Mesendoderm (in vitro differentiated cells): ENCODE data around the gene HOMER2.

Experiments used
- DNase-seq: peaks from one replicate; pipeline ENCODE4 v3.0.0; 2013
- H2AK5ac ChIP-seq: 2 replicates; pipeline ENCODE4 v1.6.1; 2013; ENCODE audit warnings: low read length, inconsistent platforms
- H2BK120ac ChIP-seq: 2 replicates; pipeline ENCODE4 v1.6.1; 2013; ENCODE audit warnings: low read depth, mild to moderate bottlenecking, low read length, moderate library complexity, mixed read lengths
- H2BK15ac ChIP-seq: replicated peaks from 2 replicates; pipeline ENCODE4 v1.6.1; 2013; ENCODE audit warnings: low read depth, mild to moderate bottlenecking, moderate library complexity
- H2BK5ac ChIP-seq: 2 replicates; pipeline ENCODE4 v1.6.1; 2013; ENCODE audit warnings: low read length, inconsistent platforms
- H3K18ac ChIP-seq: 2 replicates; pipeline ENCODE4 v1.6.1; 2013; ENCODE audit warnings: mild to moderate bottlenecking, low read length, mixed read lengths
- H3K23ac ChIP-seq: one replicate; pipeline ENCODE4 v1.6.1; 2013; ENCODE audit warnings: low read length
- H3K27ac ChIP-seq: 2 replicates; pipeline ENCODE4 v1.5.1; 2013; ENCODE audit warnings: low read depth, mild to moderate bottlenecking, inconsistent platforms, low read length, moderate library complexity
- H3K27me3 ChIP-seq: 2 replicates; pipeline ENCODE4 v1.6.1; 2013; ENCODE audit warnings: low read length, control low read depth, mild to moderate bottlenecking, inconsistent platforms; ENCODE audit not compliant: insufficient read depth, poor library complexity
- H3K36me3 ChIP-seq: 2 replicates; pipeline ENCODE4 v1.6.1; 2013; ENCODE audit warnings: low read length, inconsistent platforms; ENCODE audit not compliant: control insufficient read depth, insufficient read depth
- H3K4ac ChIP-seq: one replicate; pipeline ENCODE4 v1.6.1; 2013; ENCODE audit warnings: low read depth, mild to moderate bottlenecking, low read length, moderate library complexity
- H3K4me1 ChIP-seq: 2 replicates; pipeline ENCODE4 v1.6.1; 2013; ENCODE audit warnings: low read depth, low read length, inconsistent platforms; ENCODE audit not compliant: control insufficient read depth
- H3K4me2 ChIP-seq: 2 replicates; pipeline ENCODE4 v1.6.1; 2013; ENCODE audit warnings: low read length
- H3K4me3 ChIP-seq: 2 replicates; pipeline ENCODE4 v1.5.1; 2013; ENCODE audit warnings: mild to moderate bottlenecking, low read length
- H3K56ac ChIP-seq: one replicate; pipeline ENCODE4 v1.6.1; 2013; ENCODE audit warnings: low read length
- H3K79me1 ChIP-seq: 2 replicates; pipeline ENCODE4 v1.6.1; 2013; ENCODE audit warnings: low read length, inconsistent platforms
- H3K79me2 ChIP-seq: 2 replicates; pipeline ENCODE4 v1.6.1; 2013; ENCODE audit warnings: mild to moderate bottlenecking, low read length; ENCODE audit not compliant: control insufficient read depth, insufficient read depth
- H3K9ac ChIP-seq: 2 replicates; pipeline ENCODE4 v1.6.1; 2013; ENCODE audit warnings: low read length, inconsistent platforms
- H4K5ac ChIP-seq: one replicate; pipeline ENCODE4 v1.6.1; 2013; ENCODE audit warnings: low read length
- H4K8ac ChIP-seq: one replicate; pipeline ENCODE4 v1.6.1; 2013; ENCODE audit warnings: low read depth, mild to moderate bottlenecking, control low read depth, low read length, moderate library complexity
- WGBS: extraction: QIAGEN DNeasy Blood & Tissue Kit; methylation state at CpG from one replicate; pipeline ENCODE4 v1.1.7; 2013; ENCODE audit warnings: low lambda C conversion rate, missing lambda C conversion rate; ENCODE audit not compliant: insufficient coverage; ENCODE audit errors: extremely low coverage; 5-methylcytosine and 5-hydroxymethylcytosine counted together

HOMER2 gene

DNA sequence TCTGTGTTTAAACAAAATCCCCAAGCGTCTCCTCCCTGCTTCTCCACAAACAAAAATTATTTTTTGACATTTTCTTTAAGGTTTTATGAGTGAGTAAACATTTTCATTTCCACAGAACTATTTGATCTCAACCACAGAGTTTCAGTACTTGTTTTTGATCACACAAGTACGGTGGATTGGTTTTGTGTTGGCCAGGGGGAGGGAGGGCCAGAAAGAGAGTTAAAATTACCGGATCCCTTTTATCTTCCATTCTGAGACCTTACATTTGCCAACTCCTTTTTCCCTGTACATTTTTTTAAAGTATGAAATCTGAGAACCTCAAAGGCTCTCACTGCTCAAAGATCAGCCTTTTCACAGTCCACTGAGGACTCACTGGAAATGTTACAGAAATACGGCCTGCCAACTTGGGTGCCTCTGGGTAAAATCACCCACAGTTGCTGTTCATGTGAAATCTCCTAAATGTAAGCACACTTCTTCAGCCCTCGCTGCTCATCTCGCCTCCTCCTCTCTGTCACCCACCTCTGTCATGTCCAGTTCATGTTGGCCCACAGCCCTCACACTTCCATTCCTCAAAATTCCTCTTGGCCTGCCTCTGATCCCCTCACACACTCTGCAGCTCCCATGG is 1.7 kb downstream of the HOMER2 start:
- H3K27me3 ChIP-seq: peaks cover 8% of the 10 kb centered on the region
- no CpG with 5 or more reads among the region's 6 CpGs for WGBS
- H3K23ac ChIP-seq: no peak overlapping the region
- H2BK15ac ChIP-seq: no peak overlapping the region
- no peak overlapping the region for H4K8ac ChIP-seq
- no peaks in the 10 kb centered on the region for H3K79me2 ChIP-seq
- no peak overlapping the region for H3K27ac ChIP-seq
- no peak overlapping the region for H2BK5ac ChIP-seq
- H3K4me3 ChIP-seq: no peak overlapping the region
- H3K56ac ChIP-seq: no peak overlapping the region
- H3K36me3 ChIP-seq: no peaks in the 10 kb centered on the region
- H3K4ac ChIP-seq: no peak overlapping the region
- no peak for DNase-seq
- H3K4me1 ChIP-seq: no peaks in the 10 kb centered on the region
- H2AK5ac ChIP-seq: no peak overlapping the region
- H3K4me2 ChIP-seq: no peak overlapping the region
- no peak overlapping the region for H3K9ac ChIP-seq
- H3K79me1 ChIP-seq: no peaks in the 10 kb centered on the region
- H4K5ac ChIP-seq: no peak overlapping the region
- H2BK120ac ChIP-seq: no peak overlapping the region
- H3K18ac ChIP-seq: no peak overlapping the region

DNA sequence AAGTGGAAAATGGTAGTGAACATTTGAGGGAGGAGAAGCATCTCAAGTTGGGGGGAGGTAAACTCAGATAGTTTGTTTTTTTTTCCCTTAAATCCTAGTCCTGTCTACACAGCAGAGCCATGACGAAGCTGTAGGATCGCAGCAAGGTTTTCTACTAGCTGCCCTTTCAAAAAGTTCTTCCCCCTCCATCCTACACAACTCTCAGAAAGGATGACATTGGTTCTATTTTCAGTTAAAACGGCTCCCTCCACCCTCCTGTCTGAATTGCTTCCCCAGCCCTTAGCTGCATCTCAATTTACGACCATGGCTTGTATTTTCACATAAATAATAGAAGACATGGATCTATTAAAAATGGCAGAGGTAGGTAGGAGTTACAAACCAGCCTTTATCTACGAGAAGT is 2.2 kb downstream of the HOMER2 start:
- H3K79me2 ChIP-seq: no peaks in the 10 kb centered on the region
- no peak overlapping the region for H3K23ac ChIP-seq
- peaks cover 8% of the 10 kb centered on the region for H3K27me3 ChIP-seq
- no peak overlapping the region for H3K4ac ChIP-seq
- H3K4me2 ChIP-seq: no peak overlapping the region
- H3K4me3 ChIP-seq: no peak overlapping the region
- no peaks in the 10 kb centered on the region for H3K4me1 ChIP-seq
- H3K27ac ChIP-seq: no peak overlapping the region
- no peak overlapping the region for H4K5ac ChIP-seq
- DNase-seq: no peak
- no peak overlapping the region for H3K18ac ChIP-seq
- H3K56ac ChIP-seq: no peak overlapping the region
- H2BK120ac ChIP-seq: no peak overlapping the region
- H3K36me3 ChIP-seq: no peaks in the 10 kb centered on the region
- no CpG with 5 or more reads among the region's 5 CpGs for WGBS
- no peak overlapping the region for H4K8ac ChIP-seq
- H3K9ac ChIP-seq: no peak overlapping the region
- no peak overlapping the region for H2AK5ac ChIP-seq
- H3K79me1 ChIP-seq: no peaks in the 10 kb centered on the region
- H2BK5ac ChIP-seq: no peak overlapping the region
- no peak overlapping the region for H2BK15ac ChIP-seq

DNA sequence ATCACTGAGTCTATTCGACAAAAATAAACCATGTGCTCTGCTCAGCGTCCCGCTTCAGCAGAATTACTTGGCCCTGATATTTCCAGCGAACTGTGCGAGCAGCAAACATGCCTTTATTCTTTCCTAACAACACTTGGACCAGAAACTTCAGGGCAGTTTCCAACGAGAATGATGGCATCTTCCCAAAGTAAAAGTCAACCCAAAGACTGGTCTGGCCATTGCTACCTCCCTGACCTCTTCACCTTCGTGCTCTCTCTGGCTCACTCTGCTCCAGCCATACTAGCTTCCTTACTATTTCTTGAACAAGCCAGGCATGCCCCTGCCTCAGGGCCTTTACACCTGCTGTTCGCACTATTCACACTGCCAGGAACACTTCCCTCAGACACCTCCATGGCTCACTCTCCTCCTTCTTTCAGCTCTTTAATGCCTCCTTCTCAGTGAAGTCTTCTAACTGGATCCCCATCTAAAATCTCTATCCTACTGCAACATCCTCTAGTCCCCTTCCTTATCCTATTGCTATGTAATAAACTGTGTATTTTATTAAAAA is 6.3 kb downstream of the HOMER2 start:
- H3K36me3 ChIP-seq: no peaks in the 10 kb centered on the region
- H2BK15ac ChIP-seq: no peak overlapping the region
- H2BK5ac ChIP-seq: no peak overlapping the region
- H3K27me3 ChIP-seq: peaks cover 2% of the 10 kb centered on the region
- no peak overlapping the region for H3K4me2 ChIP-seq
- no peak overlapping the region for H3K56ac ChIP-seq
- no peaks in the 10 kb centered on the region for H3K79me2 ChIP-seq
- H4K5ac ChIP-seq: no peak overlapping the region
- H3K23ac ChIP-seq: no peak overlapping the region
- H3K4ac ChIP-seq: no peak overlapping the region
- no peak overlapping the region for H3K4me3 ChIP-seq
- H3K4me1 ChIP-seq: no peaks in the 10 kb centered on the region
- H3K79me1 ChIP-seq: no peaks in the 10 kb centered on the region
- DNase-seq: no peak
- H2AK5ac ChIP-seq: no peak overlapping the region
- no peak overlapping the region for H3K18ac ChIP-seq
- H3K9ac ChIP-seq: no peak overlapping the region
- no CpG with 5 or more reads among the region's 8 CpGs for WGBS
- H2BK120ac ChIP-seq: no peak overlapping the region
- no peak overlapping the region for H3K27ac ChIP-seq
- no peak overlapping the region for H4K8ac ChIP-seq

DNA sequence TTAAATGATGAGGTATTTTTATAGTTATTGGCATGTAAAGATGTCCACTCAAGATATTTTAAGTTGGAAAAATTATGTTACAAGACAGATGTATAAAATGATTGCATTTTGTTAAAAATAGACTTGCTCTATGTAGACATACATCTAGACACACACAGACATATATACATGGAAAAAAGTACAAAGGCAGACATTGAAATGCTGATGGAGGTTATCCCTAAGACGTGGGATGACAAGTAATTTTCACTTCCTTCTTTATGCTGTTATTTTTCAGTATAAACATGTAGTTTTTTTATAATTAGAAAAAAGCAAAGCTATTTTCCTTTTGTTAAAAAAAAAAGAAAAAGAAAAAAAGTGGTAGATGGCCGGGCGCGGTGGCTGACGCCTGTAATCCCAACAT is 7.2 kb downstream of the HOMER2 start:
- Histone ChIP-seq H2BK15ac (no peak overlapping the region), H3K56ac (no peak overlapping the region), H3K4ac (no peak overlapping the region), H3K27ac (no peak overlapping the region), H3K79me1 (no peaks in the 10 kb centered on the region), H3K27me3 (peaks cover 2% of the 10 kb centered on the region), H2BK120ac (no peak overlapping the region), H3K18ac (no peak overlapping the region), H3K4me3 (no peak overlapping the region), H3K79me2 (no peaks in the 10 kb centered on the region), H3K23ac (no peak overlapping the region), H4K8ac (no peak overlapping the region), H3K9ac (no peak overlapping the region), H4K5ac (no peak overlapping the region), H2BK5ac (no peak overlapping the region), H2AK5ac (no peak overlapping the region), H3K36me3 (no peaks in the 10 kb centered on the region), H3K4me1 (no peaks in the 10 kb centered on the region), H3K4me2 (no peak overlapping the region)
- DNase-seq: no peak
- WGBS: no CpG with 5 or more reads among the region's 5 CpGs

DNA sequence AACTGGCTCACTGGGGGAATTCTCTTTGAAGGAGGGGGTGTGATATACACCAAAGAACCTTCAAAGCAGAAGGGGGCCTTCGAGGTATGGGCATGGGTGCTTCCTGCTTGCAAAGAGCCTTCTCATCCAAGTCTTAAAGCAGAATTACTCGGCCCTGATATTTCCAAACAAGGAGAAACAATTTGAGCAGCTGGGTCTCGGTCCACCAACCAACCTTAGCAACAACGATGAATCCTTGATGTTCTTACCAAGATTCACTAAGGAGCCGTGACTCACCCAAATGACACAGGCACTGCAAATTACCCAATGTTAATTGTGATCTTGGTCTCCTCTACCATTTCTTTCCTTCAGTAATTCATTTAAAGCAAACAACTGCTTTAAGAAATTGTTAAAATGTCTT is 7.7 kb downstream of the HOMER2 start:
- H3K36me3 ChIP-seq: no peaks in the 10 kb centered on the region
- no peak overlapping the region for H2BK120ac ChIP-seq
- no peak overlapping the region for H4K8ac ChIP-seq
- H3K4ac ChIP-seq: no peak overlapping the region
- H3K4me2 ChIP-seq: no peak overlapping the region
- no peak overlapping the region for H3K18ac ChIP-seq
- H3K79me2 ChIP-seq: no peaks in the 10 kb centered on the region
- H2BK15ac ChIP-seq: no peak overlapping the region
- no peaks in the 10 kb centered on the region for H3K4me1 ChIP-seq
- H3K4me3 ChIP-seq: no peak overlapping the region
- H3K79me1 ChIP-seq: no peaks in the 10 kb centered on the region
- H3K56ac ChIP-seq: no peak overlapping the region
- no peak overlapping the region for H3K23ac ChIP-seq
- H3K27ac ChIP-seq: no peak overlapping the region
- no peak for DNase-seq
- no peaks in the 10 kb centered on the region for H3K27me3 ChIP-seq
- no peak overlapping the region for H2AK5ac ChIP-seq
- H2BK5ac ChIP-seq: no peak overlapping the region
- WGBS: no CpG with 5 or more reads among the region's 5 CpGs
- no peak overlapping the region for H3K9ac ChIP-seq
- H4K5ac ChIP-seq: no peak overlapping the region

DNA sequence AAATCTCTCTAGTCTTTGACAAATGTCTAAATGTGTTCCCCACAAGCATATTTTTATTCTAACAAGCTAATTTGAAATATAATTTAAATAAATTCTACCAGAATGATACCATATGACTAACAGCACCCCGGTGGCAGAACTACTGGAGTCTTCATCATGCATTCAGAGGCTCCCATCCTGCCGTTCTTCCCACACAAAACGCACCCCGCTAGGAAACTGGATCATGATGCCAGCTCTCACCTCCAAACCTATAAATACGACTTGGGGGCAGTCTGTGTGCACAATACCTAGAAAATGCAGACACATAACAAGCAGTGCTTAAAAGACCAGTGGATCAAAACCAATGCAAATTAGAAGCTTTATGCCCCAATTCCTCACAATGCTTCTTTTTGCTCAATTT is 8.5 kb downstream of the HOMER2 start:
- Histone ChIP-seq H3K4me2 (no peak overlapping the region), H3K4ac (no peak overlapping the region), H3K27ac (no peak overlapping the region), H3K18ac (no peak overlapping the region), H3K79me2 (no peaks in the 10 kb centered on the region), H3K23ac (no peak overlapping the region), H3K56ac (no peak overlapping the region), H3K4me3 (no peak overlapping the region), H3K27me3 (no peaks in the 10 kb centered on the region), H2BK5ac (no peak overlapping the region), H4K8ac (no peak overlapping the region), H3K79me1 (no peaks in the 10 kb centered on the region), H3K4me1 (no peaks in the 10 kb centered on the region), H3K36me3 (no peaks in the 10 kb centered on the region), H4K5ac (no peak overlapping the region), H2AK5ac (no peak overlapping the region), H2BK120ac (no peak overlapping the region), H3K9ac (no peak overlapping the region), H2BK15ac (no peak overlapping the region)
- WGBS: no CpG with 5 or more reads among the region's 5 CpGs
- no peak for DNase-seq
